HG03439 (cell line): ENCODE measurements around the gene SLCO1A2.
A peak's percentile ranks its signal among the peaks of the same experiment; 100 is the strongest.

Experiments used
- ATAC-seq: cut with Tn5 transposase; IDR thresholded peaks from one replicate; pipeline ENCODE4 v1.9.1; 2021; ENCODE audit warnings: mild to moderate bottlenecking, moderate library complexity; ENCODE audit not compliant: unreplicated experiment

The SLCO1A2 gene

DNA sequence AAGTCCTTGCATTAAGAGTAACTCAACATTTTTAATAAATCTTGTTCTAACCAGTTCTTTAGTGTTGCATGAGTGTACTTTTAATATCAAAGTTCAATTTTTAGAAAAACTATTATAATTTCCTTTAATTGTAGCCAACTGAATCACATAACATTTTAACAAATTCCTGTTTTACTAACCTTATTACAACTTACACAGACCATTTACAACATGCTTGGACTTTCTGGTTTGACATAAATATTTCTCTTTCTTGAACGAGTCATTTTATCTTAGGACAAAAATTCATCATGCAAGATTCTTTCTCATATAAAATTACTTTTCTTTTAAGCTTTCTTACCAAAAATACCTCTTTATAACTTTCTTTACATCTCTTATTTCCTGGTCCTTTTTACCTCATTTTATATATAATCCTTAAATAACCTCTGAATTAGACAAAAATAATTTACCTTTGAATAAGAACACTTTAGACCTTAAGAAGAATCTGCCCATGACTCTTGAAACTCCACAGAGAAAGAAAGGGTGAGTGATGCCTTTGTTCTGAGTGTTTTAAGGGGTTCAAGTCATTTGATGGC, 3.9 kb downstream of the SLCO1A2 start:
- ATAC-seq = no peak

- no peak for ATAC-seq
These were observed 6.1 kb downstream of the SLCO1A2 start for GRCh38 chr12:21328578-21328977.

DNA sequence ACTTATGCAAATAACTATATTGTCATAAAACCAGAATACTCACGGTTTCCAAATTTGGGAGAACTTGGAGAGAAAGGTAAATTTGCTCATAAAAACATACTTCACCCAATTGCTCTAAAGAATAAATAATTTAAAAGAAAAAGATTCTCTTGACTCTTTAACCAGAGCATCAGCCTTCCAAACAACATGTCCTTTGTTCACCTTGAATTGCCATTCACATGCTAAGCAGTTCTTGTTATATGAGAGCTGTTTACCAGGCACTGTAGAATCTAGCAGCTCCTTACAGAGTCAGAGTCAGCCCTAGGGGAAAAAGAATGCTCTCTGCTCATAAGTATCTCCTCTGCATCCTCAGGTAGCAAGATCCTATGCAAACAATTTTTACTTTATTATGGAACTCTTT, 10.2 kb downstream of the SLCO1A2 start:
- no peak for ATAC-seq

GRCh38 chr12:21323736-21324135, 11.0 kb downstream of the SLCO1A2 start:
- no peak for ATAC-seq

GRCh38 chr12:21308785-21309184, 25.9 kb downstream of the SLCO1A2 start:
- ATAC-seq = no peak

DNA sequence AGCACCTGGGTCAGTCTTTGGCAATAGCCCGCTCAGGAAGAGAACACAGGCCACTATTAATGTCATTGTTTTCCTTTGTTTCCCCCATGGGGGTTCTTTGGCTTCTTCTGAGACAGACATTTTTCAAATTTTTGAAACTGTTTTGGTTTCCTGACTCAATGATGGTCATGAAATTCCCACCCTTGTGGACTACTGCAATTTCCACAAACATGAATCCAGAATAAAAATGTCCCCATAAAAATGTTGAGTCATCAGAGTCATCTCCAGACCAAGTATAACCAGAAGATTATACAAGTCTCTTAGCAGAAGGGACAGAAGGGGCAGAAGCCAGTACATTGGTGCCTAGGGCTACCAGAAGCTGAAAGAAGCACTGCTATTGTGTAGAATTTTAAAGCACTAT, 29.1 kb downstream of the SLCO1A2 start:
- no peak for ATAC-seq

DNA sequence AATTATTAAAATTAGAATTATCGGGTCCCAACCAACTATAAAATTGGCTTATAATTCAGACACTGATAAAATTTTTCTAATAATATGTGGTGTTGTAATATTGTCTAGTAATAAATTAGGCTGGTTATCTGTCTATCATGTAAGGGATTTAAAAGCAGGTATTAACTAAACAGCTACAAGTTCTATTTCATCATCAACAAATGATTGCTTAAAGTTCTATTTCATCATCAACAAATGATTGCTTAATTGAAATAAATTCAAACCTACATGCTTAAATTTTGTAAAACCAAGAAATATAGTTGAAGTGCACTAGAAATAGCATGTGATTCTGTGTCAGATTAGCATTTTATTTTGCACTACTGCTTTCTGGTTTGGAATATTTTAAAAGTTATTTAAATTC, 34.1 kb downstream of the SLCO1A2 start:
- no peak for ATAC-seq

DNA sequence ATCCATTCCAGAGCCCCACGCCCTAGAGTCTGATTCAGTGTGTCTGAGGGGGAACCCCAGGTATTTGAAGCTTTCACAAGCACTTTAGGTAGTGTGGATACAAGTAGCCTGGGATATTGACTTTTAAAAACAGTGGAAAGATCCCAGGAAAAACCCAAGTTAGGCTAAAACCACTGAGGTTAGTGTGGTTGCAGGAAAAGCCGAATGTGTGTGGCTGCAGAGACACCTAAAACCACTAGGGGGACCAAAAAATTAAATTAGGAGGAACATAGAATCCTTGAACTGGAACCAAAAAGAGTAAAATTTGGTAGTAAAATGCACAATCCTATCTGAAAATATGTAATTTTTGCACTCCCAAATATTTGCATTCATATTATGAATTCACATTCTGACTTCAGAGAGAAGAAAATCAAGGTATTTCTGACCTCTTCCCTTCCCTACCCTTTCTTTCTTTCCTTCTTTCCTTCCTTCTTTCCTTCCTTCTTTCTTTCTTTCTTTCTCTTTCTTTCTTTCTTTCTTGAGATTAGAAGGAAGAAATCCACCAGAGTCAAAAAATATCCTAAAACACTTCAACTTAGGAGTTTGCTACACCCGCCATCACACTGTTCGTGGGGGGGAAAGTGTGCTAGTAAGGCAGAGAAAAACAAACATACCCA, 37.8 kb downstream of the SLCO1A2 start:
- peak; percentile 77 for ATAC-seq

- ATAC-seq = no peak
These were observed 38.4 kb downstream of the SLCO1A2 start for GRCh38 chr12:21296348-21296747.

DNA sequence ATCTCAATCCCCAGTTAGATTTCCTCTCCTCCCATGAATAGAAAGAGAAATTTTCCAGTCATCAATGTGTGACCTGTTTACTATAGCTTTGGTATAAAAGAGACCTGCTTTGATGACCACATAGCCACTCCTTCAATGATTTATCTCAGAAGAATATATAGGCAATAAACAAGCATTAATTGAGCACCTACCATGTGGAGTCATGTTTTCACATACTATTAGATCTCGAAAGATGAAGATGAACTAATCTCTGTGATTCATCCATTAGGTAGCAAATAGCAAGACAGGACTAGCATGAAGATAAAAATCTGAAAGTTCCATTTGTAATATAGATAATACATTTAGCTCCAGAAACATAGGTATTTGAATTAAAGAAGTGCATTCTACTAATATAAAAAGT, 40.5 kb downstream of the SLCO1A2 start:
- ATAC-seq = no peak

GRCh38 chr12:21292111-21292510, 42.6 kb downstream of the SLCO1A2 start:
- ATAC-seq = no peak

DNA sequence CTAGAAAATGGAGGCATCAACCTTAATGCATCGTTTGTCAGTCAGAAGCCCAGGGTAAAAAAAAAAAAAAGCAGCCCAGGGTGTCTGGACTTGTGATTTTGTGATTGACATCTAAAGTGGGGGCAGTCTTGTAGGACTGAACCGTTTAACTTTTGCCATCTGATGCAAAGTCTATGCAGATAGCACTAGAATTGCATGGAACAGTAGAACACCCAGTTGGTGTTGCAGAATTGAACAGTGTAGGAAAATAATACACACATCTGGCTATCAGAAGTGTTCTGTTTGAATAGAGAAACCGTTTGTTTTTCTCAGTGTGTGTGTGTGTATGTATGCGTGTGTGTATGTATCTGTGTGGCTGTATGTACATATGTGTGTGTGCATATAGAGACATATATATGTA, 45.0 kb downstream of the SLCO1A2 start:
- no peak for ATAC-seq

DNA sequence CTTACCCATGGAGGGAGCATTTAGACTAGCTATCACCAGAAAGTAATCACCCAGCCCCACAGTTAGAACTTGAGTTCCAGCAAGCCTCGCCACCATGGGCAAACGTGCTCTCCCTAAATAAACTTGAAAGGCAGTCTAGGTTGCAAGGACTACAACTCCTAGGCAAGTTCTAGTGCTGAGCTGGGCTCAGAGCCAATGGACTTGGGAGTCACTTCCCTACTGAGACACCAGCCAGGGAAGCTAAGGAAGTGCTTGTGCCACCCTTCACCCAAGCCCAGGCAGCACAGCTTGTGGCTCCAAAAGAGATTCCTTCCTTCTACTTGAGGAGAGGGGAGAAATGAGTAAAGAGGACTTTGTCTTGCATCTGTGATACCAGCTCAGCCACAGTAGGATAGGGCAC, 57.9 kb downstream of the SLCO1A2 start:
- no peak for ATAC-seq

DNA sequence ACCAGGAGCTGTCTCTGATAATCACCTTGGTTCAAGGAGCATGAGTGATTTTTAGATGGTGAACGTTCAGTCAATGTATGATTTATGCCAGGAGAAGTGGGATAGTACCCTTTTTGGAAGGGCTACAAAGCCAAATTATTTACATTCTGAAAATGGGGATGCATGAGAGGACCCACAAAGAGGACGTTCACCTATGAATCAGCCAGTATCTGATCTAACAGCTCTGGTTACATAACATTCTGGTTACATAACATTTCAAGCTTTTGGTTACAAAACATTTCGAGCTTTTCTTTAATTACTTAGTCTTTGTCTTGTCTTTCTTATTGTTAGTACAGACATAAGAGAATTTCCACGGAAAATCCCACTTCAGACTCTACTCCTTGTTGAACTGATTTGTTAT, 68.8 kb downstream of the SLCO1A2 start:
- ATAC-seq = no peak

DNA sequence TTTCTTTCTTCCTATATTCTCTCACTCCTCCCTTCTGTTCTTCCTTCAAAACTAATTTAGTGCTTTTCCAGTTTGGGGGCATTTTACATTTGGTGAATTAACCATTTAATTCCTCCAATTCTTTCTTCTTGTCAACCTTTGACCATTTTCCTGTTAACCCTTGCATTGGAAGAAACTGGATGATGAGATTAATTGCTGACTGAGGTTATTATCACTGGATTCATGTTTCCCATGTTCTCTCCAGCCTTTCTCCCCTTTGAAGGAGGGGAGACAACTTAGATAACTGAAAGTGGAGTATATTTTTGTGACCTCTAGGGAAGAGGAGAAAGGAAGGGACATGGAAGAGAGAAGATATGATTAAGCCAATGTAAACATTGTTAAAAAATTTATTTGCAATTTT, 70.5 kb downstream of the SLCO1A2 start:
- ATAC-seq = no peak

GRCh38 chr12:21257172-21257571, 77.5 kb downstream of the SLCO1A2 start:
- ATAC-seq = no peak

DNA sequence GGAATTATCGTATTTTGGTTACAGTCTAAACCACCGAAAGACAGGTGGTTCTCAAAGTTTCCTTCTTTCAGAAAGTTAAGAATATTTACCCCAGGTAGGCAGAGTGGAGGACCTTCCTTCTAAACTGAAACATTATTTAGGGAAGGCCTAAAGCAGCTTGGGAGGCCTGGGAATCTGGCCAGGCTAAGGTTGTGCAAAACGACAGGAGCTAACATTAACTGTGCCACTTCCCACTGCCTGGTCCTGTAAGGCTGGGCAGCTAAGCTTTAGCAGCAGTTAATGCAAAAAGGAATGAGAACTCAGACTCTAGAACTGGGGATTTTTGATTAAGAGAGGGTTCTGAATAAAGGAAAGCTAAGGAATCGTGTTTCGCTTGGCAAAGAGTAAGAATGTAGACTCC, 82.6 kb downstream of the SLCO1A2 start:
- no peak for ATAC-seq

GRCh38 chr12:21248679-21249078, 86.0 kb downstream of the SLCO1A2 start:
- no peak for ATAC-seq

DNA sequence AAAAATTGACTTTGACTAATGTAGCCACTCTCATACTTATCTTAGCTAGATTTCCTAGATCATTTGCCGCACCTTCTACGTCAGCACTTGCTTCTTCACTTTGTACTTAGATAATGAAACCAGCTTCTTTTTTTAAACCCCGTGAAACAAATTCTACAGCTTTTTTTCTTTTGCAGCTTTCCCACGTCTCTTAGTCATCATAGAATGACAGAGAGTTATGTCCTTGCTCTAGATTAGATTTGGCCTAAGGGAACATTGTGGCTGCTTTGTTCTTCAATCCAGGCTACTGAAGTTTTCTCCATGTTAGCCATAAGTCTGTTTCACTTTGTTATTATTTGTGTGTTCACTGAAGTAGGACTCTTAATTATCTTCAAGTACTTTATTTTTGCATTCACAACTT, 94.9 kb downstream of the SLCO1A2 start:
- ATAC-seq = no peak

DNA sequence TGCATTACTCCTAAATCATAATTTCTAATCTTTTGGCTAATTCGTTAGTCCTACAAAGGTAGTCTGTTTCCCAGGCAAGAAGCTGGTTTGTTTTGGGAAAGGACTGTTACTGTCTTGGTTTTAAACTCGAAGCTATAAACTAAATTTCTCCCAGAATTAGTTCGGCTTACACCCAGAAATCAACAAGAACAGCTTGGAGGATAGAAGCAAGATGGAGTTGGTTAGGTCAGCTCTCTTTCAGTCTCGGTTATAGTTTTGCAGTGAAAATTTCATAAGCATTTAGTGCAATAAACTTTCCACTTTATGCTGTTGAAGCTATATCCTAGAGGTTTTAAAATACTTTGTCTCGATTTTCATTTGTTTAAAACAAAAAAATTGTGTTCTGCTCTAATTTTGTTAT, 100.3 kb downstream of the SLCO1A2 start:
- ATAC-seq = no peak

GRCh38 chr12:21223930-21224329, 110.8 kb downstream of the SLCO1A2 start:
- no peak for ATAC-seq

GRCh38 chr12:21221778-21222177, 112.9 kb downstream of the SLCO1A2 start:
- ATAC-seq = no peak

DNA sequence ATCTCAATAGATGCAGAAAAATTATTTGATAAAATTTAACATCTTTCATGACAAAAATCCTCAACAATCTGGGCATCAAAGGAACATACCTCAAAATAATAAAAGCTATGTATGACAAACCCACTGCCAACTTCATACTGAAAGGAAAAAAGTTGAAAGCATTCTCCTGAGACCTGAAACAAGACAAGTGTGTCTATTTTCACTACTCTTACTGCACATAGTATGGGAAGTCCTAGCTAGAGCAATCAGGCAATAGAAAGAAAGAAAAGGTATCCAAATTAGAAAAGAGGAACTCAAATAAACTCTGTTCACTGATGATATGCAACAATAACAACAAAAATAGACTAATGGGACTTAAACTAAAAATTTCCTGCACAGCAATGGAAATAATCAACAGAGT, 113.6 kb downstream of the SLCO1A2 start:
- no peak for ATAC-seq
